Retina (tissue), 1 donor: ENCODE data around the gene KRTAP22-1.

Source experiments
- DNase-seq: peaks from one replicate; pipeline ENCODE4 v3.0.0-alpha.2; 2016

The KRTAP22-1 gene

DNA sequence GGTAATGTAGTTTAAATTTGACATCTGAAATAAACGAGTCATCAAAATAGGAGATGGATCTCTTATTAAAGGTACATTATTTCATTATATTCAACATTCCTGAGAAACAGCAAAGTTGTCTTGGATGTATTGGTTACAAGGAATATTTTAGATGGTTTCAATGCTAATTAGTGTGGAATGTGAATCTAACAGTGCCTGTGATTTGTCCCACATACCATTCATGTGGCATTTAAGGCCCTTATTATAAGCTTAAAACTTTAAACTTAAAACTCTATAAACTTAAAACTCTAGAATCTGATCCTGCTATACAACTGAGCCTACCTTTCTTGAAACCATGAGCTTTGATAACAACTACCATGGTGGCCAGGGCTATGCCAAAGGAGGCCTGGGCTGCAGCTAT, at the start of gene KRTAP22-1:
Gene KRTAP22-1 (plus strand): TSS at position 301 of the 400 bp plus-strand sequence.
- DNase-seq: no peak

DNA sequence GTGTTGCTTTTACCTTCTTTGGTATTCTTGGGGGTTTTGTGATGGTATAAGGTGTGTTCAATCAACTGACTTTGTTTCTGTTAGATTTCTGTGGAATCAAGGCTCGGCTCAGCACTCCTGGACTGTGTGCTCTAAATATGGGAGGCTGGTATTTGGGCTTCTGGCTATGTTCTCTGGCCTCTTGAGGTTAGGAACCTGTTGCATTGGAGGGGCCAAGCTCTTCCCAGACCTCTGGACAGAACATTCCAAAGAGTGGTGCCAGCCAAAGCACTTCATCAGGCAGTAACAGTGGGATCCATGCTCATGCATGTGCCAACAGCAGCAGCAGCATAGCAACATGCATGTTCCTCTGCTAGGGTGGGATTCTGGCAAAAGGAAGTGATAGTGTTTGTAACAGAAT, 48.1 kb upstream of the KRTAP22-1 start:
- no peak for DNase-seq

DNA sequence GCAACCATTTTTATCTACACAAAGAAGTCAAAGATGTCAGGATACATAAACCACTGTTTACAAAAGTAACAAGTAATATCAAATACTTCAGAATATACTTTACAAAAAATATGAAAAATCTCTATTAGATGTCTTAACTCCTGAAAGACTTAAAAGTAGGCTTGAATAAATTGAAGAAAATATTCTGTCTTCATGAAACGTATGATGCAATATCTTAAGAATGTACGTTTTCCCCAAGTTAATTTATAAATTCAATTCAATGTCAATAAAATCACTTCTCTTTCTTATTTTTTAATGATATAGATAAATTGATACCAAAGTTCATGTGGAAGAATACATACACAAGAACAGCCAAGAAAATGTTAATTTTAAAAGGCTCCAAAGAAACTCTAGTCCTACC, 45.8 kb upstream of the KRTAP22-1 start:
- DNase-seq: no peak

DNA sequence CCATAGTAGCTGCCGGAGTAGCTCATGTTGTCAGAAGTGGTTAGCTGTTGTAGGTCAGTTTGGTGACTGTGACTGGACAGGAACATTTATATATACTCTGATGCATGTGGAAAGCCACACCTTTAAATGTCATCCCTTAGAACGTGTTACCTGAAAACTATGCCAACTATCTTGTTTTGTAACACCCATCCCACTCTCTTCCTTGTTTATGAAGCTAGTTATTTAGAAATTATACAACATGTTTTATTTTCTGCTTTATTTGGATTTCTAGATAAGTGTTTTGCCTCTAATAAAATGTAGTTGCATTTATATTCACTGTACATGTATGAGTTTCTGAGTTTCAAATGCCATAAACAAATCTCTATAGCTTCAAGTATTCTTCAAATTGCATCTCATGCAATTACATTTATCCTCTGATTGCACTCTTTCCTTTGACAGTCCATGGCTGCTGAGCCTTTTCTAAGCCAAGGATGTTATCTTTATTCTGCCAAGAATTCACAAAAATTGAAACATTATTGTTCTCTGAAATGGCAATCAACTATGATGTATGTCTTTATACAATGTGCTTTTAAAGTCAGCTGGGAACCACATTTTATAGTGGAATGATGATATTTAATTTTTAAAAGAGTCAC, 39.5 kb upstream of the KRTAP22-1 start, which contains the start of gene KRTAP19-7:
Gene KRTAP19-7 (minus strand): TSS at position 51 of the 632 bp plus-strand sequence. CDS start 25 bp downstream, at position 26.
- DNase-seq: no peak

DNA sequence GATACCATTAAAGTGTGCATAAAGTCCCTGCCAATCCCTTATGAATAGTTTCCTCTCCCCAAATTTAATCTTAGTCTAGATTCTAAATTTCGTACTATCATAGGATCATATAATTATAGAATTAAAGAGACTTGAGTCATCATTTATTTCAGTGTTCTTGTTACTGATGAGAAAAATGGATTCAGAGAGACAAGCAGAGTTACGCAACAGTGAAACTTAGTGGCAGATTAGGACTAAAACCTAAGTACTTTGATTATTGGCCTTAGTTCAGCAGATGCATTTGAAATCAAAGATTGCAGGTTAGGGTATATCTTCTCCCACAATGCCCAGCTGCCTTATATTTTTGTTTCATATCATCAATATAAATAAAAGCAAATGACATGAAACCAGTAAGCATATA, 38.9 kb upstream of the KRTAP22-1 start:
- DNase-seq: no peak

DNA sequence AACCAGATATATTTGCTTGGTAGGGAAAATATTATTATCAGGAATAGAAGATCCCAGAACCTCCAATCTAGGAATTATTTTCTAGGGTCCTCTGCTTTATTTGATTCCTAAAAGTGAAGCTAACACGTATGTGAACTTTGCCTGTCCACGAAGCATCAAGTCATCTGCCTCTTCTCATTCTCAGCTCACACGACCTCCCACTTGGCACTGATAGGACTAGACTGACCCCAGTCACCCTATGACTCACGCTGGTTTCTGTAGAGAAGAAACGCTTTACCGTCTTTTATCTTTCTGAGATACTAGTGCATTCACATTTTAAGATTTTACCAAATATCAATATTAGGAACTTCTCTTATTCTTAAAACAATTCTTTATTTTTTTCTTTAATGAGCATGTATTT, 37.8 kb upstream of the KRTAP22-1 start:
- DNase-seq: no peak

DNA sequence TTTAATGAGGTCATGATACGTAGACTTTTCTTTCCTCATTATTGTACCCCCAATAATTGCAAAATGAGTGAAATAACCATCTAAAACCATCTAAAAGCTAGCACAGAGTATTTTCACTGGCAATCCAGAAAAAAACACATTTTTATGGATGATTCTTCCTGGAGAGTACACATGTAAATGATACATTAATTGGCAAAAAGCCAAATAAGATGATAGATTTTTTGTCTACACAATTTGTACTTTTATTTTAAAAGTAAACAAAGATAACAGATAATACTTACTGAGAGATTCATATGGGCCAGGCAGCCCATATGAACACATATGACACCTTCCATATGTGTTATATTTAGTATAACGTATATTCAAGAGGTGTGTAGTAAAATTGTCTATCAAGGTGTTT, 37.3 kb upstream of the KRTAP22-1 start:
- no peak for DNase-seq

DNA sequence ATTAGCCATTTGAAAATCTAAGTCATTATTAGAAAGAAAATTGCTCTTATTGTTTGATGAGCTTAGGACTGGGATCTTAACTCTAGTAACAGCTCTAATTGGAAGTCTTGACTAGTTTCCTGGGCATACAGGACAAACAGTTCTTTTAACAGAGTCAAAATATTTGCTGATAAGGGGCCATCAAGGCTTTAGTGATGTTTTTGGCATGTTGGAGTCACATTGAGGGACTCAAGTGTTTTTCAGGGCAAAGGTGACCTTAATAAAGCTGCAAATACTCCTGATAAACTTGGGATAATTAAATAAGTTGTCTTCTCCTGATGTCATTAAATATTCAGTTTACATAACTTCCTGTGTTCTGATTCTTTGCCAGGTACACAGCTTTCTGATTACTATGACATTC, 33.3 kb upstream of the KRTAP22-1 start:
- no peak for DNase-seq

DNA sequence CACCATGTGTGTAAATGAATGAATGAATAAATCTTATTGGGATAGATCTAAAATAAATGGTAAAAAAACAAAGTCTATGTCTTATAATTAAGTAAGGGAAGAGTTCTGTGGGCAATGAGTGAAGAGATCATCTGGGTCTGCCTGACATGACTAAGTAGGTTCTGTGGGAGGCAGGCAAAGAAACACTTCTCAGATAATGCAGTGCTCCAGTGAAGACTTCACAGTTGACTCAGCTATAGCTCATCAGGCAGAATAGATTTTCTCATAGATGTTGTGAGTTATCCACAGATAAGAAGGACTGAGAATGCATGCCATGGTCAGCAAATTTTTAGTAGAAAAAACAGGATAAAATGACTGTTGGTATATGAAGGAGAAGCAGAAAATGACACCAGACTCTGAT, 23.1 kb upstream of the KRTAP22-1 start:
- DNase-seq: no peak

DNA sequence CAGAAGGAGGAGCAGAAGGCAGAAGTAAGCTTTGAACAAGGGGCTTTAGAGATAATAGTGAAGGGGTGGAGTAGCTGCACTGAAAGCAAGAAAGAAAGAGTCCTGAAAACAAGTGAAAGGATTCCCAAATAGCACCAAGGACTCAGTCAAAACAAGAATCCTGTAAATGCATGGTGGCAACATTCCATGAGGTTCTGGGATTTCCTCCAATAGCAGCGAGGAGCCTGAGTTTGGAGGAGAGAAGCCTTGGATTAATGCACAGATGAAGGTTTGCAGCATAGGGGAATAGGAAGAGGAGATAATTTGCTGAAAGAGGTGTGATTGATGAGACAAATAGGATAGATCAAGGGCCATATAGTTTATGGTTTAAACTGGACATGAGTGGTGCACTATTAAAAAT, 21.5 kb upstream of the KRTAP22-1 start:
- no peak for DNase-seq

DNA sequence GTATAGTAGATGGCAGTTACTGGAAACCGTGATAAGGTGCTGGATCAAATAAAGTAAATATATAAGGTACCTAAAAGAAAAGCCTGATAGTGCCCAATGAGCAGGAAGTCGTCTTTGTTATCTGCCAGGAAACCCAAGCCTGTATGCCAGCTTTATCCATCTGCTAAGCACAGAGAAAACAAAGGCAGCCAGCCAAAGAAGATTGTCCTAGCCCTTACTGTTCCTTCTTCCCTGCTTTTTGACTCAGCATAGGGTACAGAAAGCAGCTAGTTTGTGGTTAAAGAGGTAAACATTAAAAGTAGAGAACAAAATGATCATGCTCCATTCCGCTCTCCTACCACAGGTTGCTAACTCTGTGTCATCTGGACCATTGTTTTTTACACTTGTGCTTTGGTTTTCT, 20.8 kb upstream of the KRTAP22-1 start:
- DNase-seq: no peak

DNA sequence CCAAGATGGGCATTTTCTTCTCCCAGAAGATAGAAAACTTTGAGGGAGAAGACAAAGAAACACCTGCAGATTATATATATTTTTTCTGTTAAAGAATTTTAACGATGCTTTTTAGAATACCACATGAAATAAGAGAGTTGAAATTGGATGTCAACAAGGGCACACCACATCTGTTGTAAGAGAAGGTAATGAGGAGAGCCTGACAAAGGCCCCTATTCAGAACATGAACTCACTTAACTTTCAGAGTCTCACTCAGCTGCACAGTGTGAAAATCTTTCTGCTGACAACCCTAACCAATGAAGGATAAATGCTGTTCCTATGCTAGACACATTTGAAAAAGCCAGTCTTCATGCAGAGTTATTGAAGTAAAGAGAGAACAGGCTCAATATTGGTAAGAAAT, 18.0 kb upstream of the KRTAP22-1 start:
- DNase-seq: peak; percentile 7

DNA sequence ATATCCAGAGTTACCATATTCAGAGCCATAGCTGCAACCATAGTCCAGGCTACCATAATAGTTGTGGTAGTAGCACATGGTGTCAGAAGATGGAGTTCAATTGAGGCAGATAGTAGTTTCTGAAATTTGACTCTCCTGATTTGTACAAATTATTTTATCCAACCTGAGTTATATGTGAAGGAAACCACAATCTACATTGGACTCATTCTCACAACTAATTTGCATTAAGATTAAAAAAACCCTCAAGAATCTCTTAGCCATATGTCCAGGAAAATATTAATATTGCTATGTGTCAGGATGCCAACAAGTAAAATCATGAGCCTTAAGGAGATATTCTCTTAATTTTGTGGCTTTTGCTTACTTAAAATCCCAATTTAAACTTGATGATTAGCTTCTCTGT, 10.6 kb upstream of the KRTAP22-1 start, which contains the start of gene KRTAP22-2:
Gene KRTAP22-2 (minus strand): TSS at position 101 of the 400 bp plus-strand sequence.
- no peak for DNase-seq

DNA sequence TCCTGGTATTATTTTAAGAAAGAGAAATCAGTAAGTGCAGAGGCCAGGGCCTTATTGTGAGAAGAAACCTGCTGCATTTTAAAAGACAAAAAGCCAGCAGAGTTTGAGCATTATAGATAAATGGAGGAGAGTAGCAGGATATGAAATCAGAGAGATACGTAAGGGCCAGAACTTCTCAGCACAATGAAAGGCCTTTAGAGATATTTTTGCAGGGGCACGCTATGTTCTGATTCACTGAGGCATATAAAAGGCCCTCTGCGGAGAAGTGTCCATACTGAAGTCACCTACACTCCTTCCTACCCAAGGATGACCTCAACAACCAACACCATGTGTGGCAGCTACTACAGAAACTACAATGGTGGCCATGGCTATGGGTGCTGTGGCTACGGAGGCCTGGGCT, 8.7 kb upstream of the KRTAP22-1 start, which contains the start of gene KRTAP6-3:
Gene KRTAP6-3 (plus strand): TSS at position 301 of the 400 bp plus-strand sequence. CDS start 6 bp downstream, at position 307.
- DNase-seq: no peak

DNA sequence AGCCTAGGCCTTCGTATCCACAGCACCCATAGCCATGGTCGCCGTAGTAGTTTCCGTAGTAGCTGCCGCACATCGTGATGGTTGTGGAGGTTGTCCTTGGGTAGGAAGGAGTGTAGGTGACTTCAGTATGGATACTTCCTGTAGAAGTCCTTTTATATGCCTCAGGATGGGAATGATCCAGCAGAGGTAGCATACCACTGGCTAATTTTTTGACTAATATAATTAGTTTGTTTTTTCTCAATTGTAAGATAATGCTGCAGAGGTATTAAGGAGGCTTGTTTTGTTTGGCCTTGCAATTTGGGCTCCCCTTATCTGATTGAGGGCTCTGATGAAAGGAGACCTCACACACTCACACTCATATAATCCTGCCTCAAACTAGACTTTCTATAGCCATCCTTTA, 2.1 kb upstream of the KRTAP22-1 start, which contains the start of gene KRTAP6-2:
Gene KRTAP6-2 (minus strand): TSS at position 101 of the 400 bp plus-strand sequence. CDS start 28 bp downstream, at position 73.
- no peak for DNase-seq

DNA sequence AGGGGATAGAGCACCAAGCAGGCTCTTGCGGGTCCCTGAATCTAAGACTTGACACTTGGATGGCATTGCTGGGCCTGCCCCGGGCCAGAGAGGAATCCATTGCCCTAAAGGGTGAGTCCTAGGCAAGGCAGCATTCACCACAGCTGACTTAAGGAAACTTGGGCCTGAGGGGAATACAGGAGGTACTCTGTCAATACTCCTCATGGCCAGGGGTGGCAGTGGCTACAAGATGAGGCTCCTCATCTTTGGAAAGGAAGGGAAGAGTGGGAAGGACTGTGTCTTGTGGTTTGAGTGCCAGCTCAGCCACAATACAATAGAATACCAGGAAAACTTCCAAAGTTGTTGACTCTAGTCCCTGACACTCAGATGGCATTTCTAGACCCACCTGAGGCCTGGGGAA, 5.1 kb downstream of the KRTAP22-1 start:
- DNase-seq: no peak

DNA sequence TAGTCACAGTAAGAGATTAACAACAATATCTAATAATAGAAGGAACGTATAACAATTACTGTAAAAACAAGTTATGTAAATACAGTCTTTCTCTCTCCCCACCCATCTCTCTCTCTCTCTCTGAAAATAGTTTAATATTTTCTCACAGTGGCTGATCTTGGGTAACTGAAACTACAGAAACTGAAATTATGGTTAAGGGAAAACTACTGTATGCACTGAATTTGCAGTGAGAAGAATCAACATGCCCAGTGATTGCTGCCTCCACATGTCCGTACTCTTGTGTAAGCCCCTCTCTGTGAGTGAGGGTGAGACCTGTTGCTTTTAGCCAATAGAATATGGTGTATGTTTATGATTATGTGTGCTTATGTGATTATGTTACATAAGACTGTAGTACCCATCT, 11.2 kb downstream of the KRTAP22-1 start:
- DNase-seq: no peak

DNA sequence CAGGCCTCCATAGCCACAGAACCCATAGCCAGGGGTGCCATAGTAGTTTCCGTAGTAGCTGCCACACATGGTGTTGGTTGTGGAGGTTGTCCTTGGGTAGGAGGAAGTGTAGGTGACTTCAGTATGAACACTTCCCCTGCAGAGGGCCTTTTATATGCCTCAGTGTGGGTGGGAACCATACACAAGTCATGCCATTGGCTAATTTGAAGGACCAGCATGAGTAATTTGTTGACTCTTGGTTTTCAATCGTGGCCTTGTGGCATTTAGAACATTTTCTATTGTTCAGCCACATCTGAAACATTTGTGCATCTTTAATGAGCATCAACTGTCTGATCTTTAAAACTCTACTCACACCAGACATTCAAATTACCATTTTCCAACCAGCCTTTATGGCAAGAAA, 12.9 kb downstream of the KRTAP22-1 start, which contains the start of gene KRTAP6-1:
Gene KRTAP6-1 (minus strand): TSS at position 95 of the 400 bp plus-strand sequence. CDS start 26 bp downstream, at position 69.
- DNase-seq: no peak

DNA sequence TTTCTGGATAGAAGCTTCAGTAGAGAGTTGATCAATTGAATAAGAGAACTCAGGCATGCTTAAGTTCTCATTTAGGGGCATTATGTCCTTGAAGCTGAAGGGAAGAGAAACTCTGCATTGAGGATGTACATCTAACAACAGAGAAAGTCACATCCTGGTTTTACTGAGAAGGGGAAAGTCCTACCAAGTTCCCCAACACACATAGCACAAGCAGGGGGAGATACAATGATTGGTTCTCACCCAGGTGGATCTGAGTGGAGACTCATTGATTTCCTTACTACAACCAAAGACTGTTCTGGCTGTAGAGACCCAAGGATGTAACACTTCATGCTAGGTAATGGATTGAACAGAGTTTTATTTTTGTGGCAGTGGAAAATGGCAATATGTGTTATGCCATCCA, 14.3 kb downstream of the KRTAP22-1 start:
- no peak for DNase-seq

DNA sequence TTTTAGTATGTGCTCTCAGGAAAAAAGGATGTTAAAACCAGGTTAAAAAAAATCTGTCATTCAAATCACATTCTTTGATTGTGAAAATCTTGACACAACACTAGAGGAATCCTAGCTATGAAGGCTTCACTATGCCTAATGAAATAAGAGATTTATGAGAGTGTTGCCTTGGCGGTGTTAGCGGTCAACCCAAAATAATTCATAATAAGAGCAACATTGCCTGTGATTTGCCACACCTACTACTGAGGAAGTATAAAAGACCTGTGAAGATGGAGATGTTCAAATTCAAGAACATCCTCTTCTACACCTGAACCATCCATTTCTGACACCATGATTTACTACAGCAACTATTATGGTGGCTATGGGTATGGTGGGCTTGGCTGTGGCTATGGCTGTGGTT, 15.2 kb downstream of the KRTAP22-1 start, which contains the start of gene KRTAP20-1:
Gene KRTAP20-1 (plus strand): TSS at position 301 of the 400 bp plus-strand sequence. CDS start 30 bp downstream, at position 331.
- DNase-seq: no peak

DNA sequence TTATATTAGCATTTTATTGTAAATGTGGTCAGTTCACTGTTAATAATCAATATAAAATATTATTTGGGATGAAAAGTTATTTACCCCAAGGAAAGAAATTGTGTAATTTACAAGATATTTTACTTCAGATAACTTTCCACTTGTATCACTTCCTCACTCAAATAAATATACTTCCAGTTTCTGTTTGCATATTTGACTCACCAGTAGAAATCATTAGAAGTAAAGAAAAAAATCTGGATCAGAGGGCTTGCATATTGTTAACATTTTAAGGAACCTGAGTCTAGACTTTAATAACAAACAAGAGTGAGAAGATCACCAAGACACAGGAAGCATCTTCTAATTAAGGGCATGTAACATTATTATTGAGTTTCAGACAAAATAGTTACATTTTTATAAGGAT, 19.2 kb downstream of the KRTAP22-1 start:
- DNase-seq: no peak

DNA sequence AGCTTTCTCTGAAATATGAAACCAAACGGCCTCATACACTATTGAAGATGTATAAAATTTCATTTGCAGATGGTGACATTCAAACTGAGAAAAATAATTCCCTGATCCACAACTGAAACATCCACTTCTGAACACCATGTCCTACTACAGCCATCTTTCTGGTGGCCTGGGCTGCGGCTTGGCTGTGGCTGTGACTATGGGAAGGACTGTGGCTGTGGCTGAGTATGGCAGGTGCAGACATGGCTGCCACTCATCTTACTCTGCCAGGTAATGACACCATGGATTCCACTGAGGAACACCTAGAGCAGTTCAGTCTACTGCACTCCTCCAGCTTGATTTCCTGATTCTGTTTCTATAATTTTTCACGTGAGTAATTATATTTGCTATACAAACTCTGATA, 19.6 kb downstream of the KRTAP22-1 start, which contains the start of gene KRTAP20-4:
Gene KRTAP20-4 (plus strand): TSS at position 106 of the 400 bp plus-strand sequence.
- no peak for DNase-seq

DNA sequence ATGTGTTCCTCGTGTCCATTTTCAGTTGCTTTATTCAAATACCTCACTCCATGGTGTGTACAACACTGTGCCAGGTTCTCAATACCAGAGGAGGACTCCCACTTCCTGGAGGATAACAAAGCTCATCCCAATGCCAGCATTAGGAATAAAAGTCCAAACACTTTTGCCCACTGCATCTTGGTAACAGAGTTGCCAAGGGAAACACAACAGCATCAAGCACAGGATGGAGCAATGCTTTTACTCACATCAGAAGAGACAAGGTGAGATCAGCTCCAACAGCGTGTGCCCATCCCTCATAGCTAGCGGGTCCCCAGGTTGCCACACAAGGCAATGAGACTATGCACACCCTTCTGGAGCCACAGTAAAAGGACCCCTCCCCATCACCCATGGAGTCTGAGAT, 22.5 kb downstream of the KRTAP22-1 start:
- DNase-seq: no peak

DNA sequence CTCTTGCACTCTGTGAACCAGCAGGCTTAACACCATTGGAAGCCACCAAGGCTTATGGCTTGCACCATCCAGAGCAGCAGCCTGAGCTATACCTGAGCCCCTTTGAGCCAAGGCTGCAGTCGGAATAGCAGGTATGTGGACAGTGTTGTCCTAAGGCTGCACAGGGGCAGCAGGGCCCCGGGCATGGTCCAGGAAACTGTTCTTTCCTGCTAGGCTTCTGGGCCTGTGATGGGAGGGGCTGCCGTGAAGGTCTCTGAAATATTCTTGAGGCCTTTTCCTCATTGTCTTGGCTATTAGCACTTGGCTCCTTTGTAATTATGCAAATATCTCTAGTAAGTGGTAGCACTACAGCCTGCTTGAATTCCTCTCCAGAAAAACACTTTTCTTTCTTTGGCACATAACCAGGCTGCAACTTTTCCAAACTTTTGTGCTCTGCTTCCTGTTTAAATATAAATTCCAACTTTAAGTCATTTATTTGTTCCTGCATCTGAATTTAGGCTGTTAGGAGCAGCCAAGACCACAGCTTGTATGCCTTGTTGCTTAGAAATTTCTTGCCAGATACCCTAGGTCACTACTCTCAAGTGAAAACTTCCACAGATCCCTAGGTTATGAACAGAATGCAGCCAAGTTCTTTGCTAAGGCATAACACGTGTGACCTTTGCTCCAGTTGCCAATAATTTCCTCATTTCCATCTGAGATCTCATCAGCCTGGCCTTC, 24.7 kb downstream of the KRTAP22-1 start:
- no peak for DNase-seq
